ENCODE measurements around the gene GOLM1.

DNA sequence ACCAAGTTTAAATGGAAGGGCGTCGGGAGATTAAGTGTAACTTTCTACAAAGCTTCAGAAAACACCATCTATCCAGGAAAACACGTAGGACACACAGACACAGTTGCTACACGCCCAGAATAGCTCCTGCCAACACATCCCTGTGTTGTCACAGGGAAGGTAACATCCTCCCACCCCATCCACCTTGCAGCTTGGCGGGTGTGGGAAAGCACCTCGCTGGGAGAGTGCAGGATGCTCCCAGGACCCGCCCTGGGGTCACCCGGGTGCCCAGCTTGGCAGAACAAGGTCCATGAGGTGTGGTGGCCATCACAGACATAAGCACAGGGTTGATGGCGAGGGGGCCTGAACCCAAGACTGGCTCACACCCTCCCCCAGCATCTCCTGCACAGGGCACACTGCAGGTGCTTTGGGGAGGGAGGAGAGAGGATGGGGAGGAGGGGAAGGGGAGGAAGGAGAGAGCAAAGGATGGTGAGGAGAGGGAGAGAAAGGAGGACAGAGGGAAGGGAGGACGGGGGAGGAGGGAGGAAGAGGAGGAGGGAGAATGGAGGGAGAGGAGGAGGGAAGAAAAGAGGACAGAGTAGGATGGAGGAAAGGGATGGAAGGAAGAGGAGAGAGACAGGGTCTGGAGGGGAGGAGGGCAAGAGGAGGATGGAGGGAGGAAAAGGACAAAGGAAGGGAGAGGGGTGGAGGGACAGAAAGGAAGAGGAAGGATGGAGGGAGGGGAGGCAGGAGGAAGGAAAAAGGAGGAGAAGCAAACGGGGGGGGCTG lies 37.2 kb downstream of the GOLM1 start:
- TF ChIP-seq, protein P1, sequence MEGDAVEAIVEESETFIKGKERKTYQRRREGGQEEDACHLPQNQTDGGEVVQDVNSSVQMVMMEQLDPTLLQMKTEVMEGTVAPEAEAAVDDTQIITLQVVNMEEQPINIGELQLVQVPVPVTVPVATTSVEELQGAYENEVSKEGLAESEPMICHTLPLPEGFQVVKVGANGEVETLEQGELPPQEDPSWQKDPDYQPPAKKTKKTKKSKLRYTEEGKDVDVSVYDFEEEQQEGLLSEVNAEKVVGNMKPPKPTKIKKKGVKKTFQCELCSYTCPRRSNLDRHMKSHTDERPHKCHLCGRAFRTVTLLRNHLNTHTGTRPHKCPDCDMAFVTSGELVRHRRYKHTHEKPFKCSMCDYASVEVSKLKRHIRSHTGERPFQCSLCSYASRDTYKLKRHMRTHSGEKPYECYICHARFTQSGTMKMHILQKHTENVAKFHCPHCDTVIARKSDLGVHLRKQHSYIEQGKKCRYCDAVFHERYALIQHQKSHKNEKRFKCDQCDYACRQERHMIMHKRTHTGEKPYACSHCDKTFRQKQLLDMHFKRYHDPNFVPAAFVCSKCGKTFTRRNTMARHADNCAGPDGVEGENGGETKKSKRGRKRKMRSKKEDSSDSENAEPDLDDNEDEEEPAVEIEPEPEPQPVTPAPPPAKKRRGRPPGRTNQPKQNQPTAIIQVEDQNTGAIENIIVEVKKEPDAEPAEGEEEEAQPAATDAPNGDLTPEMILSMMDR (IDR thresholded peaks at IDR 0.05; ENCODE audit: borderline replicate concordance, extremely low read depth, low read length, poor library complexity, severe bottlenecking), result no peak
- TF ChIP-seq EZH2 (IDR thresholded peaks at IDR 0.05; ENCODE audit: borderline replicate concordance, low read depth, low read length, severe bottlenecking), result no peak
